ENCODE measurements around the gene CDC42EP1. TPM values are rescaled to one million over a fixed set of nuclear protein-coding genes. Genes with fewer than 3 reads are reported as not detected.
"Not testable (repeated sequence)": the region's sequence is repeated elsewhere in the genome, so short reads cannot be mapped to it uniquely, and the experiment has no call there.

Gene CDC42EP1
- total and polyA plus RNA-seq, 12 donors, result 10.6 to 48.3 (median 16.2) TPM

DNA sequence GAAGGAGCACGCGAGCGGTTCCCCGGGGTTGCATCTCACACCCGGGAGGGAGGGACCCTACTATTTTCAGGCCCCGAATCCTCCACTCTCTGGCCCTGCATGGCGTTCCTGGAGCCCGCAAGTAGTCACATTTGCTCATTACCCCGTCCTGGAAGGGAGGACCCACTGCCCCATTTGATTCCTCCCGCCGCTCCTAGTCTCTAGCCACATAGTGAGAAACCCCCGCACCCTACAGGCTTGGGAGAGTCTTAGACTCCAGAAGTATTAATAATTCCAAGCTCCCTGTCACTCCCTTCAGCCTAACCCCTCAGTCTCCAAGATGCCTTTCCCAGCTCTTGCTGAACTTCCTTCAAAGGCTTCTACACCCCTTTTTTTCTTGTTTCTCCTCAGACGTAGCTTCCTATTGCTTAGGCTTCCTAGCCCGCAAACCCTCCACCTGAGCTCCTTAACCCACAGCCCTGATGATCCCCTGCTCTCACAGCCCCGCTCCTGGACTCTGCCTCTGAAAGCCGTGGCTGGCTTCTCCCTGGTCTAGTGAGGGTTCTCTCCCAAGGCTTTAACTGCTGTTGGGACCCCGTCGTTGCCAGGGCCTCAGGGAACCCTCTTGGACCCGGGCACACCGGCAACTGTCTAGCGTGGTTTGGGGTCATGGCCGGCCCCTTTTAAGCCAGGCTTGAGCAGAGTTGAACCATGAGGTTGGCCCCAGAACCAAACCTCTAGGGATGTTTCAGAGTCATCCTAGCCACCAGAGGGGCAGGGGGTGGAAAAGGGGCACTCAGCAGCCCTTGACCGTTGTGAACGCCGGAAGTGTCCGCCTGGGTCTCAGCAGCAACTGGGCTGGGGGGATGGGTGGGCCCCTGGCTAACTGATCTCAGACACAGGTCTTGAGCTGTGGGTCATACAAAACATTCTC, 49.2 kb downstream of the CDC42EP1 start:
- intact Hi-C loops (cut with DNase I), result no loop called here
- H3K36me3 ChIP-seq, result peaks cover 0 to 9% (median 1%) of the 10 kb centered on the region in 9 donors
- H3K27ac ChIP-seq, result peak overlapping the region; percentile 76 to 98 (median 95)
- TF ChIP-seq, protein P1, sequence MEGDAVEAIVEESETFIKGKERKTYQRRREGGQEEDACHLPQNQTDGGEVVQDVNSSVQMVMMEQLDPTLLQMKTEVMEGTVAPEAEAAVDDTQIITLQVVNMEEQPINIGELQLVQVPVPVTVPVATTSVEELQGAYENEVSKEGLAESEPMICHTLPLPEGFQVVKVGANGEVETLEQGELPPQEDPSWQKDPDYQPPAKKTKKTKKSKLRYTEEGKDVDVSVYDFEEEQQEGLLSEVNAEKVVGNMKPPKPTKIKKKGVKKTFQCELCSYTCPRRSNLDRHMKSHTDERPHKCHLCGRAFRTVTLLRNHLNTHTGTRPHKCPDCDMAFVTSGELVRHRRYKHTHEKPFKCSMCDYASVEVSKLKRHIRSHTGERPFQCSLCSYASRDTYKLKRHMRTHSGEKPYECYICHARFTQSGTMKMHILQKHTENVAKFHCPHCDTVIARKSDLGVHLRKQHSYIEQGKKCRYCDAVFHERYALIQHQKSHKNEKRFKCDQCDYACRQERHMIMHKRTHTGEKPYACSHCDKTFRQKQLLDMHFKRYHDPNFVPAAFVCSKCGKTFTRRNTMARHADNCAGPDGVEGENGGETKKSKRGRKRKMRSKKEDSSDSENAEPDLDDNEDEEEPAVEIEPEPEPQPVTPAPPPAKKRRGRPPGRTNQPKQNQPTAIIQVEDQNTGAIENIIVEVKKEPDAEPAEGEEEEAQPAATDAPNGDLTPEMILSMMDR (IDR thresholded peaks at IDR 0.05), result no peak
- DNase-seq (no peak), ATAC-seq (peak in 2 of 8 donors; percentile 0 to 2)
- H3K27me3 ChIP-seq, result no peaks in the 10 kb centered on the region
- 14 to 15% methylated on average over 26 of the region's 26 CpGs for WGBS, 2 donors
- H3K4me3 ChIP-seq, result peak overlapping the region; percentile 61 to 97 (median 84)
- no peaks in the 10 kb centered on the region for H3K9me3 ChIP-seq
- peaks cover 7 to 50% (median 36%) of the 10 kb centered on the region in 9 donors for H3K4me1 ChIP-seq

DNA sequence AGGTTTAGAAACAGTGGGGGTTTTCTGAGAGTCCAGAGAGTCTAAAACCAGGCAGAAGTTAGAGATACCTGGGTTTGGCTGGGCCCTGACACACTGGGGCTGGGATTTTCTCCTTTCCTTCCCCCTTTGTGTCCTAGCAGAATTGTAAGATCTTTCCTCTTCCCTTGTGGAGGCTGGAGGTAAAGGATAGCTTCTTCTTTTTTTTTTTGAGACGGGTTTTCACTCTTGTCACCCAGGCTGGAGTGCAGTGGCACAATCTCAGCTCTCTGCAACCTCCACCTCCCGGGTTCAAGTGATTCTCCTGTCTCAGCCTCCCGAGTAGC, 49.8 kb downstream of the CDC42EP1 start:
- H3K9me3 ChIP-seq; intact Hi-C loops (cut with DNase I); DNase-seq; H3K27me3 ChIP-seq; ATAC-seq: not testable (repeated sequence)
- WGBS, 2 donors, result 81 to 82% methylated on average over 3 of the region's 3 CpGs
- peaks cover 0 to 15% (median 7%) of the 10 kb centered on the region in 9 donors for H3K36me3 ChIP-seq
- peak overlapping the region in 6 of 10 donors; percentile 95 to 98 (median 96) for H3K27ac ChIP-seq
- H3K4me3 ChIP-seq, result peak overlapping the region in 7 of 10 donors; percentile 77 to 97 (median 86)
- peaks cover 7 to 50% (median 36%) of the 10 kb centered on the region in 9 donors for H3K4me1 ChIP-seq

DNA sequence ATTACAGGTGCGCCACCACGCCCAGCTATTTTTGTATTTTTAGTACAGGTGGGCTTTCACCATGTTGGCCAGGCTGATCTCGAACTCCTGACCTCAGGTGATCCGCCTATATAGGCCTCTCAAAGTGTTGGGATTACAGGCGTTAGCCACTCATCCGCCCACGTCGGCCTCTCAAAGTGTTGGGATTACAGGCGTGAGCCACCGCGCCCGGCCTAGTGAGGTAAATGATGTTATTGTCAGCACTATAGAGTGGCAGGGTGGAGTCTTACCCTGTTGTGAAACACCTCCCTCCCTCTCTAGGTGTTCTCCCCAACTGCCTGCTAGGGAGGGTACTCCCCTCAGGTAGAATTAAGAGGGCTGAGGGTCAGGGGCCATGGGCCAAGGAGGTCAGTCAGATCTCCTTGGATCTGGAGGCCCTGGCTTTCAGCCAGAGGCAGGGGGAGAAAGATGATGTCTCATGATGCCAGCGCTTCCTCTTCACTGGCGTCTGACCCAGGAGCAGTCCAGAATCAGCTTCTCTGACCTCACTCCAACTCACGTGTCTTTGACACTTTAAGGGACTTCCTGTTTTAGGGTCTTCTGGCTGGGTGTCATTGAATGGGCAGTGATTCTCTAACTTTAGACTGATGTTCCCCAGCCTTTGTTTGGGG, 50.3 kb downstream of the CDC42EP1 start:
- Histone ChIP-seq H3K27ac (peak overlapping the region in 4 of 10 donors; percentile 95 to 98 (median 96)), H3K9me3 (no peaks in the 10 kb centered on the region), H3K4me3 (peak overlapping the region in 2 of 10 donors; percentile 77 to 92), H3K36me3 (peaks cover 0 to 20% (median 11%) of the 10 kb centered on the region in 9 donors), H3K4me1 (peaks cover 7 to 50% (median 36%) of the 10 kb centered on the region in 9 donors), H3K27me3 (no peaks in the 10 kb centered on the region)
- intact Hi-C loops (cut with DNase I), result no loop called here
- ATAC-seq (no peak), DNase-seq (no peak)
- TF ChIP-seq, protein P1 (IDR thresholded peaks at IDR 0.05), result no peak
- 86 to 88% methylated on average over 15 of the region's 15 CpGs for WGBS, 2 donors

DNA sequence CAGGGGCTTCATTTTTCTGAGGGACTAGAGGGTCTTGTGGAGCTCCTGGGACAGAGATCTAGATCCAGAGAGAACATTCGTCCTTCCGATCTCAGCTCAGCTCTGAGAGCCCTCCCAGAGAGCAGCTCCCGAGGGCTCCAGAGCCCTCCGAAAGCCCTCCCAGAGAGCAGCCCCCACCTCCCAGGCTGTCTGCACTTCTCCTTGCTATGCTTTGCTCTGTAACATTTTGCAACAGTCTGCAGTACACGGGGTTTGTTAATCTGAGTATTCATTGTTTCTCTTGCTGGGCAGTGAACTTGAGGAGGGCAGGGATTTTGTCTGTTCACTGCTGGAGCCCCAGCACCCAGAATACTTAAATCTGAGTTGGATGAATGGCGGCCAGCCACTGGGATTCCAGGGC, 50.9 kb downstream of the CDC42EP1 start:
- 68 to 69% methylated on average over 6 of the region's 6 CpGs for WGBS, 2 donors
- peaks cover 0 to 26% (median 17%) of the 10 kb centered on the region in 9 donors for H3K36me3 ChIP-seq
- H3K27me3 ChIP-seq, result no peaks in the 10 kb centered on the region
- intact Hi-C loops (cut with DNase I), result no loop called here
- ATAC-seq, result no peak
- H3K4me3 ChIP-seq, result no peak overlapping the region
- peaks cover 7 to 50% (median 36%) of the 10 kb centered on the region in 9 donors for H3K4me1 ChIP-seq
- peak overlapping the region in 2 of 10 donors; percentile 30 to 98 for H3K27ac ChIP-seq
- TF ChIP-seq, protein P1 (IDR thresholded peaks at IDR 0.05), result no peak
- no peak for DNase-seq
- H3K9me3 ChIP-seq, result no peaks in the 10 kb centered on the region

Data from heart right ventricle (tissue), 16 donors.